H1 (cell line): ENCODE results near the gene ADAMTS9. TPM values are rescaled to one million over a fixed set of nuclear protein-coding genes. Genes with fewer than 3 reads are reported as not detected.
A peak's percentile ranks its signal among the peaks of the same experiment; 100 is the strongest.

Experiments
- CTCF ChIA-PET: fragments of 300-600 bp; sonication (Branson Sonifier 250); formaldehyde crosslinking; loops from one replicate; lab custom pipeline; 2021; ENCODE audit not compliant: partially characterized antibody; lab: Charles Lee
- POLR2A ChIA-PET: fragments of 300-600 bp; sonication (Branson Sonifier 250); formaldehyde crosslinking; loops from one replicate; lab custom pipeline; 2021; ENCODE audit warnings: inconsistent platforms; ENCODE audit not compliant: partially characterized antibody; lab: Charles Lee
- DNase-seq, 2 experiments: peaks; one replicate each; pipeline versions ENCODE4 v3.0.0 to v3.0.0-alpha.2; 2010 to 2022; ENCODE audit warnings: low spot score in 2 of 2, low read depth in 1 of 2, mixed read lengths in 1 of 2
- FAIRE-seq: peaks from 2 replicates; lab custom pipeline; 2011; peaks lifted over from hg19 to GRCh38; lab: Jason Lieb, UNC
- H2AFZ ChIP-seq: 2 replicates; pipeline ENCODE4 v1.8.1; 2012; ENCODE audit warnings: low read length, inconsistent platforms
- H2AK5ac ChIP-seq: 2 replicates; pipeline ENCODE4 v1.6.1; 2013; ENCODE audit warnings: low read depth, low read length
- H2BK120ac ChIP-seq: replicated peaks from 2 replicates; pipeline ENCODE3; 2013; ENCODE audit warnings: low read depth, low read length, inconsistent platforms
- H2BK12ac ChIP-seq: 2 replicates; pipeline ENCODE4 v1.6.1; 2013; ENCODE audit warnings: low read depth, low read length
- H2BK15ac ChIP-seq: 2 replicates; pipeline ENCODE4 v1.6.1; 2013; ENCODE audit warnings: low read length
- H2BK20ac ChIP-seq: 2 replicates; pipeline ENCODE4 v1.6.1; 2013; ENCODE audit warnings: low read length
- H2BK5ac ChIP-seq: 2 replicates; pipeline ENCODE4 v1.6.1; 2013; ENCODE audit warnings: low read depth, low read length
- H3K14ac ChIP-seq: 2 replicates; pipeline ENCODE4 v1.6.1; 2013; ENCODE audit warnings: inconsistent platforms; ENCODE audit not compliant: insufficient read length
- H3K18ac ChIP-seq: 2 replicates; pipeline ENCODE4 v1.6.1; 2013; ENCODE audit warnings: low read length; ENCODE audit errors: extremely low read depth
- H3K23ac ChIP-seq: 2 replicates; pipeline ENCODE4 v1.6.1; 2013; ENCODE audit warnings: inconsistent platforms; ENCODE audit not compliant: insufficient read length
- H3K23me2 ChIP-seq: 2 replicates; pipeline ENCODE4 v1.6.1; 2013; ENCODE audit warnings: low read depth, low read length
- H3K27ac ChIP-seq: 2 replicates; pipeline ENCODE4 v1.6.1; 2011; ENCODE audit warnings: low read depth, low read length, inconsistent platforms
- H3K27me3 ChIP-seq, 4 experiments: replicated peaks in 1 of 4; 1 replicate in 1 of 4; 2 replicates in 3 of 4; pipeline versions ENCODE4 v1.6.1 to v1.8.1; 2011 to 2013; ENCODE audit warnings: low read length in 3 of 4, mild to moderate bottlenecking in 3 of 4, inconsistent platforms in 2 of 4, mixed read lengths in 2 of 4, moderate library complexity in 1 of 4; ENCODE audit not compliant: control insufficient read depth in 3 of 4, insufficient read depth in 3 of 4; ENCODE audit errors: extremely low read depth in 1 of 4
- H3K36me3 ChIP-seq, 4 experiments: 2 replicates each; pipeline versions ENCODE4 v1.6.1 to v1.8.1; 2011 to 2013; ENCODE audit warnings: mild to moderate bottlenecking in 4 of 4, low read length in 3 of 4, moderate library complexity in 2 of 4, control low read depth in 1 of 4, inconsistent platforms in 1 of 4; ENCODE audit not compliant: insufficient read depth in 4 of 4, control insufficient read depth in 2 of 4
- H3K4ac ChIP-seq: replicated peaks from 2 replicates; pipeline ENCODE3; 2013; ENCODE audit warnings: low read length, low read depth, mixed read lengths, inconsistent platforms; ENCODE audit not compliant: insufficient read length
- H3K4me1 ChIP-seq, 4 experiments: replicated peaks in 1 of 4; 1 replicate in 1 of 4; 2 replicates in 3 of 4; pipeline versions ENCODE4 v1.6.1 to v1.8.1; 2011 to 2013; ENCODE audit warnings: low read length in 3 of 4, inconsistent platforms in 2 of 4, mixed read lengths in 1 of 4; ENCODE audit not compliant: insufficient read depth in 4 of 4, control insufficient read depth in 3 of 4
- H3K4me2 ChIP-seq, 2 experiments: 2 replicates each; pipeline versions ENCODE4 v1.6.1 to v1.8.1; 2011 to 2013; ENCODE audit warnings: low read depth in 2 of 2, low read length in 2 of 2, control low read depth in 1 of 2, inconsistent platforms in 1 of 2, mild to moderate bottlenecking in 1 of 2; ENCODE audit not compliant: insufficient read depth in 1 of 2
- H3K4me3 ChIP-seq, 4 experiments: fragments of 200-600, 300-600 bp in 1 of 4; sonication (generic), shearing (Covaris generic), sonication (Bioruptor Twin) in 1 of 4; 2 replicates each; pipeline versions ENCODE4 v1.5.1 to v1.8.1; 2011 to 2016; ENCODE audit warnings: low read length in 4 of 4, low read depth in 3 of 4, control low read depth in 2 of 4, inconsistent platforms in 2 of 4, mild to moderate bottlenecking in 2 of 4, mixed read lengths in 1 of 4, moderate library complexity in 1 of 4; ENCODE audit not compliant: insufficient read depth in 2 of 4; ENCODE audit errors: extremely low read depth in 1 of 4
- H3K56ac ChIP-seq: replicated peaks from 2 replicates; pipeline ENCODE3; 2013; ENCODE audit warnings: low read depth, mild to moderate bottlenecking, mixed read lengths, low read length, inconsistent platforms; ENCODE audit not compliant: insufficient read length
- H3K79me1 ChIP-seq: 2 replicates; pipeline ENCODE4 v1.6.1; 2013; ENCODE audit warnings: low read depth, low read length, control low read depth
- H3K79me2 ChIP-seq, 2 experiments: 2 replicates each; pipeline versions ENCODE4 v1.6.1 to v1.8.1; 2012 to 2013; ENCODE audit warnings: low read length in 2 of 2, mild to moderate bottlenecking in 2 of 2, inconsistent platforms in 1 of 2; ENCODE audit not compliant: insufficient read depth in 2 of 2, control insufficient read depth in 1 of 2
- H3K9ac ChIP-seq, 4 experiments: replicated peaks in 1 of 4; 1 replicate in 1 of 4; 2 replicates in 3 of 4; pipeline versions ENCODE4 v1.6.1 to v1.8.1; 2011 to 2013; ENCODE audit warnings: low read depth in 3 of 4, low read length in 3 of 4, control low read depth in 2 of 4, mild to moderate bottlenecking in 2 of 4, moderate library complexity in 2 of 4, inconsistent platforms in 1 of 4; ENCODE audit errors: extremely low read depth in 1 of 4
- H3K9me3 ChIP-seq, 2 experiments: 2 replicates each; pipeline versions ENCODE4 v1.6.1 to v1.8.1; 2012 to 2013; ENCODE audit warnings: mild to moderate bottlenecking in 2 of 2, moderate library complexity in 2 of 2, control low read depth in 1 of 2, inconsistent platforms in 1 of 2, low read depth in 1 of 2, low read length in 1 of 2, mixed read lengths in 1 of 2; ENCODE audit not compliant: insufficient read depth in 2 of 2
- H4K20me1 ChIP-seq, 2 experiments: replicated peaks in 1 of 2; 2 replicates each; pipeline versions ENCODE3 to v1.8.1; 2011 to 2013; ENCODE audit warnings: inconsistent platforms in 2 of 2, low read length in 2 of 2, mild to moderate bottlenecking in 1 of 2; ENCODE audit not compliant: insufficient read depth in 2 of 2, control insufficient read depth in 1 of 2
- H4K5ac ChIP-seq: 2 replicates; pipeline ENCODE4 v1.6.1; 2013; ENCODE audit warnings: low read length, low read depth, mixed read lengths, inconsistent platforms; ENCODE audit not compliant: insufficient read length
- H4K8ac ChIP-seq: 2 replicates; pipeline ENCODE4 v1.8.0; 2013; ENCODE audit warnings: mild to moderate bottlenecking, moderate library complexity, low read length, inconsistent platforms; ENCODE audit not compliant: insufficient read depth; ENCODE audit errors: extremely low read depth
- H4K91ac ChIP-seq: replicated peaks from 2 replicates; pipeline ENCODE3; 2013; ENCODE audit warnings: low read length, mixed read lengths, inconsistent platforms; ENCODE audit not compliant: insufficient read length
- BRCA1 ChIP-seq: IDR thresholded peaks from 2 replicates; pipeline ENCODE4 v1.6.1; 2012; ENCODE audit warnings: low read depth, low read length, improper control_type of control experiment
- CTBP2 ChIP-seq: IDR thresholded peaks from 2 replicates; pipeline ENCODE4 v1.7.0; 2011; ENCODE audit warnings: borderline replicate concordance, mild to moderate bottlenecking, moderate library complexity, mixed read lengths, low read length; ENCODE audit not compliant: insufficient read depth, insufficient read length
- KDM1A ChIP-seq: fragments of 200-600, 300-600 bp; sonication (generic); IDR thresholded peaks from 2 replicates; pipeline ENCODE4 v1.7.1; 2016; ENCODE audit warnings: mild to moderate bottlenecking, low read length, borderline replicate concordance
- RAD21 ChIP-seq, 2 experiments: IDR thresholded peaks in 1 of 2; conservative IDR thresholded peaks in 1 of 2; 2 replicates each; pipeline ENCODE4 v1.6.1; 2011; ENCODE audit warnings: low read depth in 2 of 2, low read length in 2 of 2, improper control_type of control experiment in 1 of 2, inconsistent platforms in 1 of 2, mild to moderate bottlenecking in 1 of 2, moderate library complexity in 1 of 2
- WGBS, 2 experiments: shearing (Covaris generic) in 1 of 2; methylation state at CpG; one replicate each; pipeline versions ENCODE4 v1.1.6 to v1.1.7; 2013 to 2015; ENCODE audit warnings: low lambda C conversion rate in 2 of 2, mixed read lengths in 2 of 2, inconsistent platforms in 1 of 2, low coverage in 1 of 2, missing lambda C conversion rate in 1 of 2; ENCODE audit not compliant: insufficient replicate concordance in 2 of 2, insufficient coverage in 1 of 2, insufficient read length in 1 of 2; ENCODE audit errors: extremely low coverage in 1 of 2, missing lambda C conversion rate in 1 of 2; 5-methylcytosine and 5-hydroxymethylcytosine counted together
- polyA plus RNA-seq, 7 experiments: library from polyadenylated mRNA; depleted of rRNA in 3 of 7; stranded (reverse) in 5 of 7; unstranded in 2 of 7; fragments of >200 nt in 5 of 7; fragments of 200-250 nt in 2 of 7; gene quantifications; 1 replicate in 5 of 7; 2 replicates in 1 of 7; 4 replicates in 1 of 7; pipeline versions ENCODE4 v1.2.1 to v1.2.3, GENCODE V29; 2011 to 2013; ENCODE audit warnings: missing spikeins in 2 of 7, mixed read lengths in 2 of 7
- total RNA-seq: library from RNA; stranded (reverse); fragmentation: NEBNext Ultra II Directional; extraction: Animal tissue kit (Norgen Biotek cat#: 25700); gene quantifications from 2 replicates; pipeline ENCODE4 v1.2.1, GENCODE V29; 2021
- TF ChIP-seq, protein P1 (sequence below), 3 experiments: IDR thresholded peaks; 1 replicate in 2 of 3; 2 replicates in 1 of 3; pipeline versions ENCODE4 v1.5.1 to v1.6.1; 2011; ENCODE audit warnings: low read length in 3 of 3, mild to moderate bottlenecking in 3 of 3, inconsistent platforms in 2 of 3, low read depth in 1 of 3, moderate library complexity in 1 of 3; ENCODE audit not compliant: insufficient read depth in 1 of 3; ENCODE audit errors: control extremely low read depth in 1 of 3
- TF ChIP-seq, protein P2 (sequence below): IDR thresholded peaks from 2 replicates; pipeline ENCODE4 v1.6.1; 2012; ENCODE audit warnings: low read length, inconsistent platforms

ADAMTS9 gene
- total and polyA plus RNA-seq, 2 of the 8 experiments (the other 6 are each of a cell fraction or from before 2014, with no cell fraction given), result 0.20 to 0.41 TPM

- Histone ChIP-seq H2BK12ac (no peak overlapping the region), H3K9ac (no peak overlapping the region), H3K79me2 (no peaks in the 10 kb centered on the region), H2BK5ac (no peak overlapping the region), H3K14ac (no peak overlapping the region), H3K27me3 (peaks cover 9 to 23% (median 21%) of the 10 kb centered on the region in 4 experiments), H3K4me3 (no peak overlapping the region), H2BK20ac (no peak overlapping the region), H3K27ac (no peak overlapping the region), H3K18ac (no peak overlapping the region), H4K8ac (no peak overlapping the region), H3K79me1 (no peaks in the 10 kb centered on the region), H3K4me2 (no peak overlapping the region), H3K23me2 (no peaks in the 10 kb centered on the region), H4K91ac (no peak overlapping the region), H3K36me3 (no peaks in the 10 kb centered on the region), H3K4me1 (peaks cover 0 to 3% (median 0%) of the 10 kb centered on the region in 4 experiments; a peak in 1 of 7 replicates), H2BK120ac (no peak overlapping the region), H2BK15ac (no peak overlapping the region), H4K20me1 (no peaks in the 10 kb centered on the region), H3K9me3 (no peaks in the 10 kb centered on the region), H3K4ac (no peak overlapping the region), H2AFZ (peak overlapping the region; percentile 14; the same call in 1 of the 2 replicates), H3K56ac (no peak overlapping the region), H3K23ac (no peak overlapping the region), H4K5ac (no peak overlapping the region), H2AK5ac (no peak overlapping the region)
- DNase-seq (peak; percentile 86 to 90), FAIRE-seq (peak; percentile 63)
- ChIA-PET POLR2A (no interaction called here), CTCF (interaction anchor here (0.6 to 5.3 kb wide), 78 partner anchors 10 to 1279 kb away, joined by 3 to 64 read pairs (median 4); no protein-coding TSS in a partner anchor)
- 13% methylated on average over 14 of the region's 14 CpGs; no CpG with 5 or more reads in 1 of the 2 experiments for WGBS, 2 experiments
- TF ChIP-seq KDM1A, result peak; percentile 13; the same call in 1 of the 2 replicates
- TF ChIP-seq, protein P1, sequence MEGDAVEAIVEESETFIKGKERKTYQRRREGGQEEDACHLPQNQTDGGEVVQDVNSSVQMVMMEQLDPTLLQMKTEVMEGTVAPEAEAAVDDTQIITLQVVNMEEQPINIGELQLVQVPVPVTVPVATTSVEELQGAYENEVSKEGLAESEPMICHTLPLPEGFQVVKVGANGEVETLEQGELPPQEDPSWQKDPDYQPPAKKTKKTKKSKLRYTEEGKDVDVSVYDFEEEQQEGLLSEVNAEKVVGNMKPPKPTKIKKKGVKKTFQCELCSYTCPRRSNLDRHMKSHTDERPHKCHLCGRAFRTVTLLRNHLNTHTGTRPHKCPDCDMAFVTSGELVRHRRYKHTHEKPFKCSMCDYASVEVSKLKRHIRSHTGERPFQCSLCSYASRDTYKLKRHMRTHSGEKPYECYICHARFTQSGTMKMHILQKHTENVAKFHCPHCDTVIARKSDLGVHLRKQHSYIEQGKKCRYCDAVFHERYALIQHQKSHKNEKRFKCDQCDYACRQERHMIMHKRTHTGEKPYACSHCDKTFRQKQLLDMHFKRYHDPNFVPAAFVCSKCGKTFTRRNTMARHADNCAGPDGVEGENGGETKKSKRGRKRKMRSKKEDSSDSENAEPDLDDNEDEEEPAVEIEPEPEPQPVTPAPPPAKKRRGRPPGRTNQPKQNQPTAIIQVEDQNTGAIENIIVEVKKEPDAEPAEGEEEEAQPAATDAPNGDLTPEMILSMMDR (IDR thresholded peaks at IDR 0.05; ENCODE audit: control extremely low read depth in 1 of 3, insufficient read depth in 1 of 3, low read depth in 1 of 3, low read length in 3 of 3), result peak; percentile 88 to 98 (median 91)
- no peak for TF ChIP-seq CTBP2
- peak; percentile 46; the same call in 1 of the 2 replicates for TF ChIP-seq BRCA1
- TF ChIP-seq, protein P2, sequence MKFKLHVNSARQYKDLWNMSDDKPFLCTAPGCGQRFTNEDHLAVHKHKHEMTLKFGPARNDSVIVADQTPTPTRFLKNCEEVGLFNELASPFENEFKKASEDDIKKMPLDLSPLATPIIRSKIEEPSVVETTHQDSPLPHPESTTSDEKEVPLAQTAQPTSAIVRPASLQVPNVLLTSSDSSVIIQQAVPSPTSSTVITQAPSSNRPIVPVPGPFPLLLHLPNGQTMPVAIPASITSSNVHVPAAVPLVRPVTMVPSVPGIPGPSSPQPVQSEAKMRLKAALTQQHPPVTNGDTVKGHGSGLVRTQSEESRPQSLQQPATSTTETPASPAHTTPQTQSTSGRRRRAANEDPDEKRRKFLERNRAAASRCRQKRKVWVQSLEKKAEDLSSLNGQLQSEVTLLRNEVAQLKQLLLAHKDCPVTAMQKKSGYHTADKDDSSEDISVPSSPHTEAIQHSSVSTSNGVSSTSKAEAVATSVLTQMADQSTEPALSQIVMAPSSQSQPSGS, result no peak
- TF ChIP-seq RAD21 (IDR thresholded peaks at IDR 0.05 in 1 of 2, conservative IDR thresholded peaks at IDR 0.05 in 1 of 2; ENCODE audit: low read depth in 2 of 2, low read length in 2 of 2), result peak; percentile 100
These were observed 154.0 kb downstream of the ADAMTS9 start for GRCh38 chr3:64533617-64534317.
